GM19238 (cell line): ENCODE data around the gene GPX1.
"Not testable (repeated sequence)": the region's sequence is repeated elsewhere in the genome, so short reads cannot be mapped to it uniquely, and the experiment has no call there.

Source experiments
- DNase-seq: peaks from one replicate; pipeline ENCODE4 v3.0.0; 2011; ENCODE audit warnings: low spot score; ENCODE audit not compliant: insufficient read length

The GPX1 gene

DNA sequence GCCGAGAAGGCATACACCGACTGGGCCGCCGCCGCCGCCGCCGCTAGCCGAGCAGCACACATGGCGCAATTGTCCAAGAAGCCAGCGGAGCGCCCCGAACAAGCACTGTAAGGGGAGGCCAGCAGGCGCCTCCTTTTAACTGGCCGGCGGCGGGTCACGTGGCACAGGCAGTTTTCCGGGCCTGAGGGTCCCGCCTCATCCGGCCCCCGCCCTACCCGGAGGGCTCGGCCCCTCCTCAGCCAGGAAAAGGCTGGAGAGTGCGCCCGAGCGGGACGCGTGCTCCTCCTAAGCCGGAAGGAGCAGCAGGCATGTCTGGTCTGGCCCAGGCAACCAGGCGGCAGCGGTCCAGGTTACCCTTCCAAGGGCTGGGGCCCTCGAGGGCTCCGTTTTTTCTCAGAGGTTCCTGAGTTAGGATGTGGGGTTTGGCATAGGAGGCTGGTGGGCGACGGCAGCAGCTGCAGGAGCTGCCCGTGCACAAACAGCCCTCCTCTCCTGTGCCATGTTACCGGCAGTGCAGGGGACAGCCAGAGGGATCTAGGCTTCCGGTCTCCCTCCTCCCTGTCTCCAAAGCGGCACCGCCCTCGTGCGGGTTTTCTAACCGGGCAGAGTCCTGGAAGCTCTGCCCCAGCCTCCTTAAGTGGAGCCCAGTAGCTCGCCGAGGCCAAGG is at the start of gene GPX1:
Gene GPX1 (minus strand): TSS at position 137 of the 667 bp plus-strand sequence. CDS start 75 bp downstream, at position 62.
- peak; percentile 81 for DNase-seq

DNA sequence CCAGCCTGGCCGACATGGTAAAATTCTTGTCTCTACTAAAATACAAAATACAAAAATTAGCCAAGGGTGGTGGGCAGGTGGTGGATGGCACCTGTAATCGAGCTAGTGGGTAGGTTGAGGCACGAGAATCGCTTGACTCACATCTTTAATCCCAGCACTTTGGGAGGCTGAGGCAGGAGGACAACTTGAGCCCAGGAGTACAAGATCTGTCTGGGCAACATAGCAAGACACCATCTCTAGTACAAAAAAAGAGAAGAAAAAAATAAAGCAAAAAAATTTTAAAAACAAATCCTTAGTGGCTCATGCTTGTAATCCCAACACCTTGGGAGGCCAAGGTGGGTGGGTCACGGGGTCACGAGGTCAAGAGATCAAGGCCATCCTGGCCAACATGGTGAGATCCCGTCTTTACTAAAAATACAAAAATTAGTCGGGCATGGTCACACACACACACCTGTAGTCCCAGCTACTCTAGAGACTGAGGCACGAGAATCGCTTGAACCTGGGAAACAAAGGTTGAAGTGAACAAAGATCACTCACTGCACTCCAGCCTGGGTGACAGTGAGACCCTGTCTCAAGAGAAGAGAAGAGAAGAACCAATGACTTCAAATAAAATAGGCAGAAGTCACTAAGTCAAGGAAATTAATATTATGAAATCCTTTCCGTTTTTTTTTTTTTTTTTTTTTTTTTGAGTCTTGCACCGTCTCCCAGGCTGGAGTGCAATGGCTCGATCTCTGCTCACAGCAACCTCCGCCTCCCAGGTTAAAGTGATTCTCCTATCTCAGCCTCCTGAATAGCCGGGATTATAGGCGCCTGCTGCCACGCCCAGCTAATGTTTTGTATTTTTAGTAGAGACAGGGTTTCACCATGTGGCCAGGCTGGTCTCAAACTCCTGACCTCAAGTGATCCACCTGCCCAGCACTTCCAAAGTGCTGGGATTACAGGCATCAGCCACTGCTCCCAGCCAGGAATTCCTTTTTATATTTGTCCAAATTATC is 48.7 kb upstream of the GPX1 start:
- DNase-seq, result no peak

DNA sequence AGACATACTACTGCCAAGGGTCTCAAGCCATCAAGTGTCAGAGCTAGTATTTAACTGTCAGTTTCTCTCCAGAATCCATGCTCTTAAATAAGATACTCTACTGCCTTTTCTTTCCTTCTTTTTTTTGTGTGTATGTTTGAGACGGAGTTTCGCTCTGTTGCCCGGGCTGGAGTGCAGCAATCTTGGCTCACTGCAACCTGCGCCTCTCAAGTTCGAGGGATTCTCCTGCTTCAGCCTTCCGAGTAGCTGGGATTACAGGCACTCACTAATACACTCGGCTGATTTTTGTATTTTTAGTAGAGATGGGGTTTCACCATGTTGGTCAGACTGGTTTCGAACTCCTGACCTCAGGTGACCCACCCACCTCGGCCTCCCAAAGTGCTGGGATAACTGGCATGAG is 47.4 kb upstream of the GPX1 start:
- not testable (repeated sequence) for DNase-seq

DNA sequence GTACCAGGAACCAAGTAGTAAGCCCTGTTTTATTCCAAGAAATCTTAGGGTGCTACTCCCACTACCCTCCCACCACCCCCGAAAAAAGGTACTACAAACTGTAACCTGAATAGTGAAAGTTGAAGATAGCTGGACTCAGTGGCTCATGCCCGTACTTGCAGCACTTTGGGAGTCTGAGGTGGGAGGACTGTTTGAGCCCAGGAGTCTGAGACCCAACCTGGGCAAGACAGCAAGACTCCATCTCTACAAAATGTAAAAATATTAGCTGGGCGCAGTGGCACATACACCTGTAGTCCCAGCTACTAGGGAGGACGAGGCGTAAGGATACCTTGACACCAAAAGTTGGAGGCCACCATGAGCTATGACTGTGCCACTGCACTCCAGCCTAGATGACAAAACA is 45.7 kb upstream of the GPX1 start:
- DNase-seq, result no peak

DNA sequence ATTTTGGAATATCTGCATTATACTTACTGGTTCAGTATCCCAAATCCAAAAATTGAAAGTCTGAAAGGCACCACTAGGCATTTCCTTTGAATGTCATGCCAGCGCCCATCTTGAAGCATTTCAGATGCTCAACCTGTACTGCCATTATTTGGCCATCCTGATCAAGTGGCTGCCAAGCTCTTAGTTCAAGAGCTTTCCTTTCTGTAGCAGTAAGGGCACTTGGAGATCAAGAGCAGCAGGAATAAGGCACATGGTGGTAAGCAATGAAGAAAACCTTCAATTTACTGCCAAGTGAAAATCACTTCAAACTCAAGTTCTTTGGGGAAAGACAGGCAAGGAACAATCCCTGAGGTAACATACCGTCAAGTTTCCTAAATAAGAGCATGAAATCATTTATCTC is 43.6 kb upstream of the GPX1 start:
- DNase-seq, result no peak

DNA sequence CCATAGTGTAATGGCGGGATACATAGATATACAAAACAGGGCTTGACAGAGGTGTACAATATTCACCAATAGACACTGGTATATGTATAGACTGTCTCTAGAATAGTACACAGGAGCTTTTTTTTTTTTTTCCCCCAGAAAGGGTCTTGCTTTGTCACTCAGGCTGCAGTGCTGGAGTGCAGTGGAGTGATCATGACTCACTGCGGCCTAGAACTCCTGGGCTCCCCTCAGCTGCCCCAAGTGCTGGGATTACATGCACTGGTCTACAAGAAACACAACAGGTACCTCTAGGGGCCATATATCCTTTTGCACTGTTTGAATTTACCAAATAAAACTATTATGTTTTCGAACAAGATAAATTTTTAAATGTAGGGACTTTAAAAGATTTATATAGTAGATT is 41.3 kb upstream of the GPX1 start:
- DNase-seq, result no peak

DNA sequence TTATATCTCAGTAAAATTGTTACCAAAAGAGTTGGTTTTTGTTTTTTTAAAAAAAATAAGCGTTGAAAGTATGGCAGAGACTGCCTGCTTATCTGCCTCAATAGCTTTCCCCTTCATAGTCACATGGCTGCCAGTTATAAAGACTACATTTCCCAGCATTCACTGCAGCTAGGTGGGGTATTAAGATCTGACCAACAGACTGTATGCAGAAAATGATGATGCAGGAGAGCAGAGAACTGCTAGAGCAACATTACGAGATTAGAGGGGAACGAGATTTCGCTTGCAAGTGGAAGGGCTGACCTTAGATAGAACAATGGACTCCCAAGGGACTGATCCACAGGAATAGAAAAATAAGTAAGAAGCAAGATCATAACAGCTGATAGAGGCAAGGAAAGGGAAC is 39.3 kb upstream of the GPX1 start:
- DNase-seq, result no peak

DNA sequence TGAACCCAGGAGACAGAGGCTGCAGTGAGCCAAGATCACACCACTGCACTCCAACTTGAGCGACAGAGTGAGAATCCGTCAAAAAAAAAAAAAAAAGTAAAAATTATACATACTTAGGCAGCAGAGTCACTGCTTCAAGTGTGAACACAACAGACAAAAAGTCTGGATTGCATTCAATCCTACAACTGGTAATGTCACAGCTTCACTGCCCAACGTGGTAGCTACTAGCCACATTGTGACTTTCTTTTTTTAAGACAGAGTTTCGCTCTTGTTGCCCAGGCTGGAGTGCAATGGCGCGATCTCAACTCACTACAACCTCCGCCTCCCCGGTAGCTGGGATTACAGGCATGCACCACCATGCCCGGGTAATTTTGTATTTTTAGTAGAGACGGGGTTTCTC is 33.2 kb upstream of the GPX1 start:
- DNase-seq, result not testable (repeated sequence)

DNA sequence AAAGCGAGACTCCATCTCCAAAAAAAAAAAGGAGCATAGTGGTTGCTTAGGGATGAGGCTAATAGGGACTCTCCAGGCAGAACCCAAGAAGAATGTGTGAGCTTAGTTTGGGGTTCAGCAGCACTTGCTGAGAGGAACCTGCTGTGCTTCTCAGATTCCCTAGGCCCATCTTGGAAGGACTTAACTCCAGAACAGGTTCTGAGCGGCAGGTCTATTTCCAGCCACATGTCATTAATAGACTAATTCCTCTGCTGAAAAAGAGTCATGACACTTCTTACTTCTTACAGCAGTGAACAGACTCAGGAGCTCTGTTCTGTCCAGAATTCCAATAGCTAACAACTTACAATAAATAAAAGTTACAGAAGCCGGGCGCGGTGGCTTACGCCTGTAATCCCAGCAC is 31.1 kb upstream of the GPX1 start:
- DNase-seq, result no peak

DNA sequence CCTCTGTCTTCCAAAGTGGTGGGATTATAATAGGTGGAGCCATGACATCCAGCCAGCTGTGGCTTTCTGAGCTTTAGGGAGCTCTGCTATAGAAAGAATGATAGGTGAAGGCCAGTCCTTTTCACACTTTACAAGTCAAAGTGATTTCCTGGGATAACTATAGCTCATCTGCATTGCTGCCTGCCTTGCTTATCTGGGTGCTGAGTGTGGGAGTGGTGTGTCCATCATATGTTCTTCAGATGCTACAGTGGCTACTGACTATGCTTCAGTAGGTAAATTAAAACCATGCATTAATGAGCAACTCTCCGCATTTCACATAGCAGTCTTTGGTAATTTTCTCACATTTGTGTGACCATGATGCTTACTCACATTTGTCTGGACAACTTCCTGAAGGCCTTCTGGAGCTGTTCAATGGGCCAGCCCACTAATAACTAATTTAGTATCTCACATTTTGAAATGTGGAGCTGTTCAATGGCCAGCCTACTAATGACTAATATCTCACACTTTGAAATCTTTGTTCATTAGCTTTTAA is 30.2 kb upstream of the GPX1 start:
- DNase-seq, result no peak

DNA sequence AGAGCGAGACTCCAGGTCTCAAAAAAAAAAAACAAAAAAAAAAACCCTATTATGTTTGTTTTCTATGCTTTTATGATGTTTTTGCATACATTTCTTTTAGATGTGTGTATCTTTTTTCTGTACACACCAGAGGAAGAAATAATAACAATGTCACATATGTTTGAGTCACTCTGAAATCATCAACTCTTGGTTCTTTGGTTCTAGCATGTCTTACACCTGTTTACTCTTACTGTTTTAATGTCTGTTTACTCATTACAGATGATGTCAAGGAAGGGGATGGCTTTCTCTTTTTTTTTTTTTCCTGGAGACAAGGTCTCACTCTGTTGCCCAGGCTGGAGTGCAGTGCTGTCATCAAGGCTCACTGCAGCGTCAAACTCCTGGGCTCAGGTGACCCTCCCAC is 29.6 kb upstream of the GPX1 start:
- no peak for DNase-seq

DNA sequence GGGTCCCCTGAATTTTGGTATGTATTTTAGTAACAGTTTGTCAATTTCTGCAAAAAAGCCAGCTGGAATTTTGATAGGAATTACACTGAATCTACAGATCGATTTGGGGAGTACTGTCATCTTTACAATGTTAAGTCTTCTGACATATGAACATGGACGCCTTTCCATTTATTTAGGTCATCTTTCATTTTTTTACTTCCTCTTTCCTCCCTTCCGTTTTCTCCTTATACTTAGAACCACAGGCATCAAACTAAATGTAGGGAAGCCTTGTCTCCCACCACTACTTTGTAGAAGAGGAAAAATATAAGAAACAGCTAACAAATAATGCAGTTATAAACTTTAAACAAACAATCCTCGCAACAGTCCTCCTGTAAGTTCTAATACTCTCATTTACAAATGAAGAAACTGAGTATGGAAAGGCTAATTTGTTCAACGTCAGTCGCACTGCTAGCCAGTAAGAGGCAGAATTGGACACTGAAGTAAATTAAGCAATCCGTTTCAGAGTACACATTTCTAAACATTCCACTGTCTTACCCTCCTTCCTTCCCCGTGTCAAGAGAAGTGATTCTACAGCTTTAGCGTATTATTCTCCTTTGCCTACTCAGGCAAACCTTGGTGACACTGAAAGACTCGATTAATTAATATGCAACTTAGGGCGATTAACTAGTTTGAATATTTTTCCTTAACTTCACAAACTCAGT is 28.1 kb upstream of the GPX1 start:
- DNase-seq, result no peak

DNA sequence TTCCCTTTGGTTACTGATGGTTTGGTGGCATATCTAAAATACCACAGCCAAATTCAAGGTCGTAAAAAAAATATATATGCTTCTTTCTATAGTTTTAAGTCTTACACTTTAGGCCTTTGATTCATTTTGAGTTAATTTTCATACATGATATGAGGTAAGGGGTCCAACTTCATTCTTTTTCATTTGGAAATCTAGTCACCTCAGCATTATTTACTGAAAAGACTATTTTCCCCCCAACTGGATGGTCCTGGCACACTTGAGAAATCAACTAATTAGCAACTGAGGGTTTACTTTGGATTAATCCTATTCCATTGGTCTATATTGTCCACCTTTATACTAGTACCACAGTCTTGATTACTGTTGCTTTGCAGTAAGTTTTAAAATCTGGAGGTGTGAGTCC is 27.5 kb upstream of the GPX1 start:
- DNase-seq, result no peak

DNA sequence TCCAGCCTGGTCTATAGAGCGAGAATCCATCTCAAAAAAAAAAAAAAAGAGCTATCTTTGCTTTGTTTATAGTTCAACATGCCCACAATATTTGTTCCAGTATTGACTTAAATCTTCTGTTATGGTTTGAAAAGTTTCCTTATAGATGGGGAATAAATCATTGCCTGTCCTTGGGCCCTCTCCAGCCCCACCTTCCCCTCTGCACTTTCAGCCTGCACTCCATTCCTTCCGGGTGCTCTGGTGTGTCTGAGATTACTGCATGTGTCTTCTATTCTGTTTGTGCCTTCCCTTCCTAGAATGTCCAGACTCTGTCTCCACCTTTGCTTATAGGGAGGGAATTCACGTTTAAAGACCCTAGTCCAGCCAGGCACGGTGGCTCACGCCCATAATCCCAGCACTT is 25.2 kb upstream of the GPX1 start:
- no peak for DNase-seq

DNA sequence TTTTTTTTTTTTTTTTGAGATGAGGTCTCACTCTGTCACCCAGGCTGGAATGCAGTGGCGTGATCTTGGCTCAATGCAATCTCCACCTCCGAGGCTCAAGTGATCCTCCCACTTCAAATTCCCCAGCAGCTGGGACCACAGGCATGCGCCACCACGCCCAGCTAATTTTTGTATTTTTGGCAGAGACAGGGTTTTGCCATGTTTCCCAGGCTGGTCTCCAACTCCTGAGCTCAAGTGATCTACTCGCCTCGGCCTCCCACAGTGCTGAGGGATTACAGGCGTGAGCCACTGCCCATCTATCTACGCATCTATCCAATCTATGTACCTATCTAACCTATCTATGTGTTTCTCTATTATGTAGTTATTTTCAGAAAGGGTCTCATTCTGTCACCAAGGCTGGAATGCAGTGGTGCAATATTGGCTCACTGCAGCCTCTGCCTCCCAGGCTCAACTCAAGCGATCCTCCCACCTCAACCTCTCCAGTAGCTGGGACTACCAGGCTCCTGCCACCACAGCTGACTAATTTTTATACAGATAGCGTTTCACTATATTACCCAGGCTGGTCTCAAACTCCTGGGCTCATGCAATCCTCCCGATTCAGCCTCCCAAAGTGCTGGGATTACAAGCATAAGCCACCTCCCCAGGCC is 20.2 kb upstream of the GPX1 start:
- DNase-seq, result no peak

DNA sequence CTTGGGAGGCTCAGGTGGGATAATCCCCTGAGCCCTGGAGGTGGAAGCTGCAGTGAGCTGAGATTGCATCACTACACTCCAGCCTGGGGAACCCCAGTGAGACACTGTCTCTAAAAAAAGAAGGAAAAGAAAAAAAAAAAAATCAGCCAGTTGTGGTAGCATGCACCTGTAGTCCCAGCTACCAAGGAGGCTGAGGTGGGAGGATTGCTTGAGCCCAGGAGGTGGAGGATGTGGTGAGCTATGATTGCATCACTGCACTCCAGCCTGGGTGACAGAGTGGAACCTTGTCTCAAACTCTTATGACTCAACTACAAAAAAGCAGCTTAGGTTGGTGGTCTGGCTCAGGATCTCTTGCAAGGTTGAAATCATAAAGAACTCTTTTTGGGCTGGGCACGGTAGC is 19.3 kb upstream of the GPX1 start:
- no peak for DNase-seq

DNA sequence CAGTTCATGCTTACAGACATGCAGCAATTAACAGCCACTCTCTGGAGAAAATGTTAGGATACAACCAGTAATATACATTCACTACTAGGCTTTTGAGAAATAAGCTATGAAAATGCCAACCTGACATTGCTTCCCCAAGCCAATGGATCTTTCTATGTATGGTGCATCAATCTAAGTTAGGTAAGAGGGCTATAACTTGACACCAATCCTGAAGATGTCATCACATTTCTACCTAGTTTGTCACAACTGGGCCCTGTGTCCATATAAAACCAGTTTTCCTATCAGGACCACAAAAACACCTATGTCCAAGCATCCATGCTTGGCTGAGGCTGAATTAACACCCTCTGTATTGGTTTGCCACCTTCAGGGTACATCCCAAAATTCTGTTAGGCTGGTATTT is 13.8 kb upstream of the GPX1 start:
- DNase-seq, result no peak

DNA sequence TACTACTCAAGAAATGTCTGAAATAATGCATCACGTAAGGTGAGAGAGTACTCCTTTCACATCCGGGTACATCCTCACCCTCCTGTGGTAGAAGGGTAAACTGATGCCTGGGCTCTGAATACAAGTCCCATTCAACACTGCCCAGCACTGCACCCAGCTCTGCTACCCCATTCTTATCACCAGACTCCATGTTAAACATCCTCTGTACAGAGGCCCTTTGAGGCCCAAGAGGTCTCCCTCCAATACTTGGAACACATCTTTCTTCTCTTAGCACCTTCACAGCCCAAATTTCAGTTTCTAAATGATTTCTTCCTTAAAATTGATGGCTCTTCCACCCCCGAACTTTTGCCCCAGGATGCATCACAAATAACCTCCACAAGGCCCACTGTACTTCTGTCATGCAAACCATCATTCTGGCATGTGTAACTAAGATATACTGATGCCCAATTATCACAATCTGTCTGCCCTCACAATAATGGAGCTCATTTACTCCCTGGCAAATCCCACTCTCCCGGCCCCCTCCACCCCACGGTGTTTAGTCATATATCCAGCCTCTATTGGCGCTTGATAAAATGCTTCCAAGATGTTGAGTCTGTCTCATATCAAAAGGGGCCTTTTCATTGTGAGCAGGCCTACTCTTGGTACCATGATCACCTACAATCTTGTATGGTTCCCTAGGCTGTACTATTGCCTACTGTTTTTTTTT is 12.6 kb upstream of the GPX1 start:
- no peak for DNase-seq

DNA sequence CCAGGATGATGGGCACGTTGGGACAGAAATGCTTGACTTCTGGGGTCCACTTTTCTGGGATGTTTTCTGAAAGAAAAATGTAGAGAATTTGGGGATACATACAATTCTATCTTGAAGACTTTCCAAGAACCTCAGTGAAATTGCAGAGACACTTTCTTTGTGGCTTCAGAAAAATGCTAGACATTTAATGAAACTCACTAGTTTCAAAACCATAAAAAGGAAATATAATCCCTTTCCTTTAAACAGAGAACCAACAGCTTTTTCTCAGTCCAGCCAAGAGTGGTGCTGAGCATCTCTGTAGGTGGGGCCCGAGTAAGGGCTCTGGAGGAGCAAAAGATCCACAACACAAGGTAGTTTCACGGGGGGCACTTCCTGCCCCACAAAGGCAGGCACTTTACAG is 4.4 kb upstream of the GPX1 start:
- no peak for DNase-seq

DNA sequence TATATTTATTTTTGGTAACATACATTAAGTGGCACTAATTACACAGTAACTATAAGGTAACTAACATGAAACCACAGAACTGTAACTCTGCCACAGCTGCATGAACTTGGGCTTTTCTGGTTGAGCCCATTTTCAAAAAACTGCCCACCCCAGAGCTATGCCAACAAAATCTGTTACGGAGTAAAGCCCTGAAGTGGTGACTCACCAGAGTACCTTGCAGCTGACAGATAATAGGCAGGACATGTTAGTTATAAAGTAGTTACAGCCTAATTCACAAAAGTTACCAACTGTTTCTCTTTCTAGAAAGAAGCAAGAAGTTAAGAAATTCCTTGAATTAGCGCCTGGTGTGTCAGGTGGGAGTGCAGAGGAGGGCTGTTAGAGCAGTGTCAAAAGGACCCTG is 1.5 kb upstream of the GPX1 start:
- no peak for DNase-seq

DNA sequence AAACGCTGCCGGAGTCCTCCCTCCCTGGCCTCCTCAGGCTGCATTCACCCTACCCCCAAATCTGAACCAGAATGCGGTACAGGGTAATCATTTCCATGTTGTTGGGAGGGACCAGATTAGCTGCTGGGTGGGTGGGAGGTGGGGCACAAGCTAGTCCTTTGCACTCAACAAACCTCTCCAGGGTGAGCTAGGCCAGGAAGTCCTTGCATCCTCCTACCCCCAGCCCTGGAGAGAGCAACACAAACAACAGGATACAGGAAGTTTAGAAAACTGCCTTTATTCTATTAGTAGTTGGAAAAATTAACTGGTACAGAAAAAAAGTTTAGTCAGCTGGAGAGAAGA is 702 bp upstream of the GPX1 start:
- no peak for DNase-seq
